SK-N-SH treated with all-trans-retinoic acid at 6 μM for 48 hours (cell line): ENCODE data around the gene NDUFA13.

Experiments
- ATAC-seq: fragments of 200-7000 bp; cut with Tn5 transposase; 3 replicates; pipeline ENCODE4 v1.9.1; 2020; ENCODE audit warnings: mild to moderate bottlenecking, moderate library complexity
- BACH2 ChIP-seq: fragments of 250-450 bp; sonication (Bioruptor Pico); IDR thresholded peaks from 2 replicates; pipeline ENCODE4 v1.9.0; 2021; ENCODE audit warnings: mild to moderate bottlenecking, borderline replicate concordance
- CREB5 ChIP-seq: fragments of 250-450 bp; sonication (Bioruptor Pico); IDR thresholded peaks from 2 replicates; pipeline ENCODE4 v1.5.1; 2020; ENCODE audit warnings: low read depth, mild to moderate bottlenecking, moderate library complexity
- CSDC2 ChIP-seq: fragments of 250-450 bp; sonication (Bioruptor Pico); IDR thresholded peaks from 2 replicates; pipeline ENCODE4 v1.5.0; 2020; ENCODE audit warnings: mild to moderate bottlenecking, moderate library complexity
- CSRNP3 ChIP-seq: fragments of 250-450 bp; sonication (Bioruptor Pico); IDR thresholded peaks from 2 replicates; pipeline ENCODE4 v1.5.1; 2021; ENCODE audit warnings: mild to moderate bottlenecking, moderate library complexity
- GLIS3 ChIP-seq: fragments of 250-450 bp; sonication (Bioruptor Pico); IDR thresholded peaks from 2 replicates; pipeline ENCODE4 v1.5.0; 2020; ENCODE audit warnings: mild to moderate bottlenecking, moderate library complexity
- OSR1 ChIP-seq: fragments of 250-450 bp; sonication (Bioruptor Pico); IDR thresholded peaks from 2 replicates; pipeline ENCODE4 v1.8.0; 2022; ENCODE audit warnings: moderate library complexity, mild to moderate bottlenecking, inconsistent platforms
- PATZ1 ChIP-seq: fragments of 250-450 bp; sonication (Bioruptor Pico); IDR thresholded peaks from 2 replicates; pipeline ENCODE4 v1.8.0; 2020; ENCODE audit warnings: mild to moderate bottlenecking, moderate library complexity, borderline replicate concordance
- PPARA ChIP-seq: fragments of 250-450 bp; sonication (Bioruptor Pico); IDR thresholded peaks from 2 replicates; pipeline ENCODE4 v1.5.0; 2020; ENCODE audit warnings: mild to moderate bottlenecking, borderline replicate concordance
- SNAI2 ChIP-seq: fragments of 250-450 bp; sonication (Bioruptor Pico); IDR thresholded peaks from 2 replicates; pipeline ENCODE4 v1.5.0; 2020; ENCODE audit warnings: mild to moderate bottlenecking, moderate library complexity
- TCF4 ChIP-seq: fragments of 250-450 bp; sonication (Bioruptor Pico); IDR thresholded peaks from 2 replicates; pipeline ENCODE4 v1.8.0; 2021; ENCODE audit warnings: mild to moderate bottlenecking, moderate library complexity, borderline replicate concordance
- TOX ChIP-seq: fragments of 250-450 bp; sonication (Bioruptor Pico); IDR thresholded peaks from 2 replicates; pipeline ENCODE4 v1.8.0; 2021; ENCODE audit warnings: mild to moderate bottlenecking, moderate library complexity, borderline replicate concordance
- ZC3H10 ChIP-seq: fragments of 250-450 bp; sonication (Bioruptor Pico); IDR thresholded peaks from 2 replicates; pipeline ENCODE4 v1.5.1; 2021; ENCODE audit warnings: mild to moderate bottlenecking, moderate library complexity
- ZFP3 ChIP-seq: fragments of 250-450 bp; sonication (Bioruptor Pico); IDR thresholded peaks from 2 replicates; pipeline ENCODE4 v1.5.0; 2020; ENCODE audit warnings: mild to moderate bottlenecking, moderate library complexity
- ZFP30 ChIP-seq: fragments of 450-650 bp; formaldehyde crosslinking; IDR thresholded peaks from 2 replicates; pipeline ENCODE4 v1.5.0; 2022; ENCODE audit warnings: mild to moderate bottlenecking, moderate library complexity
- ZNF565 ChIP-seq: fragments of 450-650 bp; formaldehyde crosslinking; conservative IDR thresholded peaks from 2 replicates; pipeline ENCODE4 v1.5.0; 2020; ENCODE audit warnings: low read depth, mild to moderate bottlenecking, moderate library complexity
- ZNF70 ChIP-seq: fragments of 450-650 bp; formaldehyde crosslinking; IDR thresholded peaks from 2 replicates; pipeline ENCODE4 v1.5.0; 2020; ENCODE audit warnings: mild to moderate bottlenecking, moderate library complexity
- ZNF8 ChIP-seq: fragments of 450-650 bp; formaldehyde crosslinking; IDR thresholded peaks from 2 replicates; pipeline ENCODE4 v1.5.0; 2020; ENCODE audit warnings: mild to moderate bottlenecking, moderate library complexity

The NDUFA13 gene

DNA sequence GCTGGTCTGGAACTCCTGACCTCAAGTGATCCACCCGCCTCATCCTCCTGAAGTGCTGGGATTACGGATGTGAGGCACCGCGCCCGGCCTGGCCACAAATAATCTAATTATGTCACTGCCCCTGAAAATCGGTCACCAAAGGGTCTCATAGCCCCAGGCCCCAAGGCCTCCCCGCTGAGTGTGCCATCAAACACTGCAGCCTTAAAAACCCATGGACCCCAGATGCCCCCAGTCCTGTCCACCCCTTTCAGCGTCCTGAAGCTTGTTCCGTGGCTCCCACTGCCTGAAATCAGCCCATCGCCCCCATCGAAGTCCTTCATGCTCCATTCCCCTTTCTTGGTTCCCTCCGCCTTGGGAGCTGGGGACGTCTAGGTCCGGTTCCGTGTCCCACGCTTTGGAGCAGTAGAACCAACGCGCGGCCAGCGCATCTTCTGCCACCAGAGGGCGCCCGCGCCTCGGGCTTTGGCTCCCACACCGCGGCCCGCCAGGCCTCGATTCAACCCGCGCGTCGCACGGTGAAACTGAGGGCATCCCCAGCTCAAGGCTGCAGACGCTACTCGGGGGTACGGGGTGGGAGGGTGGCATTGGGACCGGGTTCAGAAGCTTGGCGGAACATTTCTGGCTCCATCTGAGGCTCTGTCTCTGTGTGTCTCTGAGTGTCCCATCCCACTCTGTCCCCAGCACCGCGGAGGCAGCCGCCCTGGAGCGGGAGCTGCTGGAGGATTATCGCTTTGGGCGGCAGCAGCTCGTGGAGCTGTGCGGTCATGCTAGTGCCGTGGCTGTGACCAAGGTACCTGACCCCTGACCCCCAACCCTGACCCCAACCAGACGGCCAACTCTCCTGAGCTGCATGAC is 16.2 kb downstream of the NDUFA13 start (continued):
- no peak for TF ChIP-seq CREB5 (CRISPR knock-in tag)
- no peak for TF ChIP-seq ZFP3
- no peak for TF ChIP-seq CSRNP3
- no peak for TF ChIP-seq ZNF8 (CRISPR knock-in tag)

DNA sequence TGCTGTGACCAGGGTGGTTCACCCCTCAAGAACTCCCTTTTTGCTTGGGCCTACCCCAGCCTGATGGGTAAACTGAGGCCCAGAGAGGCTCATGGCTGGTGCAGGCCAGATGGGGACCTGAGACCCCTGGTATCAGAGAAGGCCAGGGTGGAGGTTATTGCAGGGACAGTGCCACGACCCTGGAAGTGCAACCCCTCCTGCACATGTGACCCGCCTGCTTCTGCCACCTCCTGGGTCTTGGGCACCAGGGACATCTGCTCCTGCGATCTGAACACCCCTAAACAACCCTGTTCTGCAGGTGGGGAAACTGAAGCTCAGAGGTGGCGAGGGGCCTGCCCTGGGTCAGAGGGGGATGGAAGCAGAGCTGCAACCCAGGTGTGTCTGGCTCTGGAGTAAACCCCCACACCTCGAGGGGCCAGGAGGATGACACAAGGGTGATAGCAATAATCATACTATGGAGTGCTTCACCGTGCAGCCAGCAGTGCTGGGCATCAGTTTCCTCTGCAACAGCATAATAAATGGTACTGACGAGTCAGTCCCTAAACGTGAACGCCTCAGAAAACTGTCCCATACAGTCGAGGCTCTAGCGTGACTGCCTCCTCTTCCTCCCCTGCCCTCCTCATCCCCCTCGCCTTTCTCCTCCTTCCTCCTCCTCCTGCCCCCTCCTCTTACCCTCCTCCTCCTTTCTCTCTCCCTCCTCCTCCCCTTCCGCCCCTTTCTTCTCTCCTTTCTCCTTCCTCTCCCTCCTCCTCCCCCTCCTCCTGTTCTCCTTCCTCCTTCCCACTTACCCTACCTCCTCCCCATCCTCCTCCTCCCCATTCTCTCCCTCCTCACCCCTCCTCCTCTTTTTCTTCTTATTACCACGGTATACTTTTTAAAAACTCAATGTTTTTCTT is 17.0 kb downstream of the NDUFA13 start:
- no peak for ATAC-seq
- TF ChIP-seq TCF4 (CRISPR knock-in tag), result no peak
- TF ChIP-seq TOX, result no peak
- TF ChIP-seq OSR1 (CRISPR knock-in tag), result no peak
- TF ChIP-seq CSRNP3, result no peak
- no peak for TF ChIP-seq PATZ1 (CRISPR knock-in tag)
- TF ChIP-seq BACH2 (CRISPR knock-in tag), result no peak
- no peak for TF ChIP-seq GLIS3 (CRISPR knock-in tag)
- no peak for TF ChIP-seq ZFP30
- TF ChIP-seq CREB5 (CRISPR knock-in tag), result no peak
- TF ChIP-seq CSDC2 (CRISPR knock-in tag), result no peak

GRCh38 chr19:19533841-19534240 is 17.8 kb downstream of the NDUFA13 start:
- TF ChIP-seq PATZ1 (CRISPR knock-in tag), result no peak
- no peak for TF ChIP-seq PPARA
- TF ChIP-seq TCF4 (CRISPR knock-in tag), result no peak
- no peak for TF ChIP-seq ZNF8 (CRISPR knock-in tag)
- no peak for TF ChIP-seq SNAI2 (CRISPR knock-in tag)
- no peak for TF ChIP-seq CSDC2 (CRISPR knock-in tag)
- no peak for TF ChIP-seq ZC3H10
- no peak for TF ChIP-seq GLIS3 (CRISPR knock-in tag)
- TF ChIP-seq ZNF565, result no peak
- no peak for TF ChIP-seq ZNF70 (CRISPR knock-in tag)
- ATAC-seq, result no peak
